ENCODE results near the gene KSR2. TPM values are rescaled to one million over a fixed set of nuclear protein-coding genes. Genes with fewer than 3 reads are reported as not detected.

Gene KSR2
- total and polyA plus RNA-seq, 10 of the 15 experiments (the other 5 are each of a cell fraction or from before 2014, with no cell fraction given): under 0.01 to 1.5 (median 0.01) TPM; not detected in 3

GRCh38 chr12:117832459-117833457 lies 136.0 kb downstream of the KSR2 start (continued):
- TF ChIP-seq CBFB (IDR thresholded peaks at IDR 0.05; ENCODE audit: low read depth): no peak
- no peak for TF ChIP-seq ATF3 (IDR thresholded peaks at IDR 0.05; ENCODE audit: borderline replicate concordance, extremely low read depth, low read depth, low read length)

GRCh38 chr12:117830471-117830870 lies 138.3 kb downstream of the KSR2 start:
- Histone ChIP-seq H2AFZ (ENCODE audit: control insufficient read depth, low read depth, low read length) (no peak overlapping the region), H3K9ac (ENCODE audit: control insufficient read depth, insufficient read depth, low read length) (no peak overlapping the region), H3K79me2 (ENCODE audit: control insufficient read depth, insufficient read depth, low read length) (no peaks in the 10 kb centered on the region), H3K36me3 (ENCODE audit: control insufficient read depth in 2 of 2, insufficient read depth in 2 of 2, low read length in 1 of 2) (no peaks in the 10 kb centered on the region), H3K4me2 (ENCODE audit: control insufficient read depth, insufficient read depth) (no peak overlapping the region), H3K27ac (ENCODE audit: control insufficient read depth, insufficient read depth) (no peak overlapping the region), H3K4me3 (no peak overlapping the region), H3K4me1 (ENCODE audit: control insufficient read depth, insufficient read depth, low read length) (no peaks in the 10 kb centered on the region), H3K9me3 (replicated peaks; ENCODE audit: control insufficient read depth, insufficient read depth, low read length) (peaks cover 9% of the 10 kb centered on the region; the same call in 2 of the 3 replicates), H3K27me3 (replicated peaks in 1 of 2; ENCODE audit: control insufficient read depth in 2 of 2, insufficient read depth in 2 of 2, low read length in 1 of 2) (no peaks in the 10 kb centered on the region; a peak in 1 of 4 replicates), H4K20me1 (ENCODE audit: control insufficient read depth, insufficient read depth) (no peaks in the 10 kb centered on the region)
- ChIA-PET RAD21 (ENCODE audit: unreplicated experiment) (no interaction called here), SMC1A (ENCODE audit: uncharacterized antibody, unreplicated experiment) (interaction anchor here (2.0 kb wide), 1 partner anchor 464 kb away, joined by 5 read pairs; no protein-coding TSS in a partner anchor), POLR2A (no interaction called here), CTCF (interaction anchor here (1.0 to 2.2 kb wide), 4 partner anchors 20 to 464 kb away, joined by 3 to 14 read pairs (median 5); no protein-coding TSS in a partner anchor)
- intact Hi-C loops (cut with micrococcal nuclease; ENCODE audit: unreplicated experiment) (no loop called here), in situ Hi-C loops (cut with MboI) (no loop called here)
- FAIRE-seq (no peak), DNase-seq (ENCODE audit: low read depth, low spot score) (no peak), ATAC-seq (no peak)
- 35% methylated on average over 5 of the region's 5 CpGs for WGBS (ENCODE audit: insufficient coverage, insufficient replicate concordance, low lambda C conversion rate, missing lambda C conversion rate)
- no TSS peak for BruUV-seq (replicated peaks)
- no peak for TF ChIP-seq E2F4 (IDR thresholded peaks at IDR 0.05; ENCODE audit: low read depth, low read length)
- no peak for TF ChIP-seq RAD51 (IDR thresholded peaks at IDR 0.05)
- no peak for TF ChIP-seq IKZF1 (conservative IDR thresholded peaks at IDR 0.05)
- TF ChIP-seq ZBTB11 (CRISPR knock-in tag; IDR thresholded peaks at IDR 0.05): no peak
- TF ChIP-seq POLR2AphosphoS5 (IDR thresholded peaks at IDR 0.05; ENCODE audit: low read length): no peak
- no peak for TF ChIP-seq CBX5 (IDR thresholded peaks at IDR 0.05; ENCODE audit: low read depth)
- TF ChIP-seq PRDM15 (CRISPR knock-in tag; IDR thresholded peaks at IDR 0.05): no peak
- no peak for TF ChIP-seq ZZZ3 (IDR thresholded peaks at IDR 0.05; ENCODE audit: control insufficient read depth, insufficient read length, low read depth)

Measured in GM12878 (cell line).